ENCODE measurements around the gene SP140L.

DNA sequence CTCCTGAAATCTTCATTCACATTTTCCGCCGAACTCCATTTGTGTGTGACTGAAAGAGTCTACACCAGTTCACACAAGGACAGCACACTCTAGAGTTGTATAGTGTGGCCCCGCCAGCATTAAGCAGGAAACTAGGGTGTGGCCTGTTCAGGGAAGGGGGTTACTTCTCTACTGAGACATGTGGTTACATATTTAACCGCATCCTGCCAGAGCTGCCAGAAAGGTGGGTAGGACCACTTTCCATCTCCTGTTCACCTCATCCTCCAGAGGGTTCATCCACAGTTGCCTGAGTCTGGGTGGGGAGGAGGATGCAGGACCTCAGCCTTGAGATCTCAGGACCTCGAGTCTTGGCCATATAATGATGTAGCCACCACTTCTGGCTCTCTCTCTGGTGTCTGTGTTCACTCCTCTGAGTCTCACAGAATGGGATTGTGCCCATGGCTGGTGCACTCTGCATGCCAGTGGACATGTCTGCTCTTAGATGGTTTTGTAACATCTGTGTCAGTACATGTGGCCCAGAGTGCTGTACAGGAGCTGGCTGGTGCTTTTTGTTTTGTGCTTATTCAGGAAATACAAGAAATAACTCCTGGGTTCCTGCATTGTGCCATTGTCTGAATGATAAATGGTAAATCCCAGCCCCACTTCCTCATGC lies 7.7 kb upstream of the SP140L start:
- TF ChIP-seq EZH2phosphoT487 (IDR thresholded peaks at IDR 0.05; ENCODE audit: borderline replicate concordance, low read length) = no peak
- TF ChIP-seq, protein P1, sequence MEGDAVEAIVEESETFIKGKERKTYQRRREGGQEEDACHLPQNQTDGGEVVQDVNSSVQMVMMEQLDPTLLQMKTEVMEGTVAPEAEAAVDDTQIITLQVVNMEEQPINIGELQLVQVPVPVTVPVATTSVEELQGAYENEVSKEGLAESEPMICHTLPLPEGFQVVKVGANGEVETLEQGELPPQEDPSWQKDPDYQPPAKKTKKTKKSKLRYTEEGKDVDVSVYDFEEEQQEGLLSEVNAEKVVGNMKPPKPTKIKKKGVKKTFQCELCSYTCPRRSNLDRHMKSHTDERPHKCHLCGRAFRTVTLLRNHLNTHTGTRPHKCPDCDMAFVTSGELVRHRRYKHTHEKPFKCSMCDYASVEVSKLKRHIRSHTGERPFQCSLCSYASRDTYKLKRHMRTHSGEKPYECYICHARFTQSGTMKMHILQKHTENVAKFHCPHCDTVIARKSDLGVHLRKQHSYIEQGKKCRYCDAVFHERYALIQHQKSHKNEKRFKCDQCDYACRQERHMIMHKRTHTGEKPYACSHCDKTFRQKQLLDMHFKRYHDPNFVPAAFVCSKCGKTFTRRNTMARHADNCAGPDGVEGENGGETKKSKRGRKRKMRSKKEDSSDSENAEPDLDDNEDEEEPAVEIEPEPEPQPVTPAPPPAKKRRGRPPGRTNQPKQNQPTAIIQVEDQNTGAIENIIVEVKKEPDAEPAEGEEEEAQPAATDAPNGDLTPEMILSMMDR (IDR thresholded peaks at IDR 0.05; ENCODE audit: low read depth, low read length, poor library complexity, severe bottlenecking) = no peak
